Globus pallidus (tissue), 1 donor: Measurements from ENCODE around the gene POTEB2.
"Not testable (repeated sequence)": the region's sequence is repeated elsewhere in the genome, so short reads cannot be mapped to it uniquely, and the experiment has no call there.

Experiments
- DNase-seq: peaks from one replicate; pipeline ENCODE4 v3.0.0-alpha.2; 2015; ENCODE audit warnings: low spot score

The POTEB2 gene

DNA sequence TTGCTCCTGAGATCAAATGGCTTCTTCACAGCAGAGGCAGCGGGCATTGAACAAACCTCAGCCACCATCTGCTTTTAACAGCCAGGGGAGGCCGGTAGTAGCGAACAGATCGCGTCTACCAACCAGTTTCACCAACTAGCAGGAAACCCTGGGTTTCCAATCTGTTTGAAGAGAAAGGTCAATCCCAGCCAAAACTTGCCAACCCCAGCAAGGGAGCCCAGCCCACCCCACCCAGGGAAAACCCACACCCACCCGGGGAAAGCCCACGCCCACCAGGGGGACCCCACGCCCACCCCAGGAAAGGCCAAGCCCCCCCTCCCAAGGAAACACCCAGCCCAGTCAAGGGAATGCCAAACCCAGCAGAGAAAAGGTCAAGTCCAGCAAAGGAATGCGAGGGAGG, at the start of gene POTEB2:
Gene POTEB2, minus strand, starts transcription at position 101 of the 400 bp plus-strand sequence. Its CDS starts 33 bp downstream, at position 68.
- DNase-seq: not testable (repeated sequence)

DNA sequence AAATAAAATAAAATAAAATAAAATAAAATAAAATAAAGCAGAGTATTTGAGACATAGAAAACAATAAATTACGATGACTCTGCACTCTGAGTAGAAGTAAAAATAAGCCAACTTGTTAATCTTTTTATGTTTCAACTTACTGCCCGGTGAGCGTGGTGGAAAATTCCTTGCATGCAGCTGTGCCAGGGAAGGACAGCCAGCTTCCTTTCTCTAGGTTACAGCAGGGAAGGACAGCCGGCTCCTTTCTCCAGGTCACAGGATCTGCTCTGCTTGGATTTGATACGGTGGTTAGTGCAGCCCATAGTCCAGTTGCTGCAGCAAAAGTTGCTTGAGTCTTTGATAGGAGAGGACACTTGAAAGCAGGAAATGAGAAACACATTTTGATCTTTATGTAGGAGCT, 13.8 kb upstream of the POTEB2 start:
- not testable (repeated sequence) for DNase-seq

DNA sequence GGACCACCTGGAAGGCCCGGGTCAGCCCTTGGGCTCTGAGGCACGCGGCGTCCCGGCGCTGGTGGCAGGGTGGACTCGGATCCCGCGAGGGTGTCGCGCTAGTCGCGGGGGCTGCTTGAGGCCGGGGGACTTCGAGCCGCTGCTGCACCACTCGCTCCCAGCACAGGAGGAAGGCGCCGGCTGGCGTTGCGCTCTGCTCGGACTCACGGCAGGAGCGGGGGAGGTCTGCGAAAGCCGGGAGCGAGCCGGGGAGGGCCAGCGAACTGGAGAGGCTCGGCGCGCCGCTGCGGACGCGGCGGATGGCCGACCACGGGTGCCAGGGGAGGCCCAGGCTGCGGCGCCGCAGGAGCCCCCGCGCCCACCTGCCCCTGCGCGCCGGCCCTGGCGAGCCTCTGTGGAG, 12.3 kb upstream of the POTEB2 start:
- not testable (repeated sequence) for DNase-seq

DNA sequence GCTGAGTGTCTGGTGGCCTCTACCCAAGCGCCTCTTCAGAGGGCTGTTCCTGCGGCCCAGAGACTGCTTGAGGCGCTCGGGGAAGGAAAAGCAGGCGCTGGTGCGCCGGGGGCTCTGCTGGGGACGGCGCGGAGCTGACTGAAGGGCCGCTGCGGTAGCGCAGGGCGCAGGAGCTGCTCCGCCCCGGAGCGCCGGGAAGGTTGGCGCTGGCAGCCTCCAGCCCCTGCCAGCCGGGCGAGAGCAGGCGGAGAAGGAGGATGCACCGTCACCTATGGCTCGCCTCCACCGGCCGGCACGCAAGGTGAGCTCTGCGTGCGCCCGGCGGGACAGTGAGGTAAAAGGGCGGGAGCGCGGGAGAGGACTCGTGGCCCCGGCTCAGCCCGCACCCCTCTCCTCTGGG, 11.7 kb upstream of the POTEB2 start:
- not testable (repeated sequence) for DNase-seq
